ENCODE measurements around the gene ZNF516. TPM values are rescaled to one million over a fixed set of nuclear protein-coding genes. Genes with fewer than 3 reads are reported as not detected.

The ZNF516 gene
- total and polyA plus RNA-seq, 2 of the 13 experiments (the other 11 are each of a cell fraction or from before 2014, with no cell fraction given), result 16.6 to 18.7 TPM

- TF ChIP-seq ZNF230 (CRISPR knock-in tag; IDR thresholded peaks at IDR 0.05) (no peak), PPARG (CRISPR knock-in tag; conservative IDR thresholded peaks at IDR 0.05) (no peak), AHDC1 (CRISPR knock-in tag; IDR thresholded peaks at IDR 0.05; ENCODE audit: borderline replicate concordance) (no peak), IKZF4 (CRISPR knock-in tag; IDR thresholded peaks at IDR 0.05; ENCODE audit: borderline replicate concordance, low read depth, not compliant biosample characterization) (peak; percentile 29), ZNF44 (CRISPR knock-in tag; IDR thresholded peaks at IDR 0.05) (no peak), ZNF207 (IDR thresholded peaks at IDR 0.05; ENCODE audit: borderline replicate concordance) (no peak), ZNF781 (CRISPR knock-in tag; IDR thresholded peaks at IDR 0.05; ENCODE audit: borderline replicate concordance, not compliant biosample characterization) (no peak), ZNF766 (CRISPR knock-in tag; IDR thresholded peaks at IDR 0.05; ENCODE audit: borderline replicate concordance) (no peak), TSC22D2 (CRISPR knock-in tag; IDR thresholded peaks at IDR 0.05; ENCODE audit: borderline replicate concordance) (0 out of 2 replicates have a peak, but pooled peaks have one; percentile 6), TBL1XR1 (IDR thresholded peaks at IDR 0.05; ENCODE audit: borderline replicate concordance, low read length, partially characterized antibody) (no peak), GABPB1 (CRISPR knock-in tag; IDR thresholded peaks at IDR 0.05) (peak; percentile 54), ARNT (IDR thresholded peaks at IDR 0.05) (no peak), ZNF329 (CRISPR knock-in tag; IDR thresholded peaks at IDR 0.05; ENCODE audit: low read depth) (no peak), ZNF264 (CRISPR knock-in tag; IDR thresholded peaks at IDR 0.05) (no peak), ZNF790 (CRISPR knock-in tag; IDR thresholded peaks at IDR 0.05; ENCODE audit: borderline replicate concordance) (no peak), FOXK2 (IDR thresholded peaks at IDR 0.05) (no peak), POLR2AphosphoS2 (IDR thresholded peaks at IDR 0.05; ENCODE audit: low read depth, low read length) (no peak), ZNF235 (CRISPR knock-in tag; IDR thresholded peaks at IDR 0.05; ENCODE audit: borderline replicate concordance) (no peak), MAFK (conservative IDR thresholded peaks at IDR 0.05 in 1 of 2, IDR thresholded peaks at IDR 0.05 in 1 of 2; ENCODE audit: low read length in 2 of 2) (no peak), ZNF644 (CRISPR knock-in tag; IDR thresholded peaks at IDR 0.05; ENCODE audit: low read depth) (no peak), ARID3A (IDR thresholded peaks at IDR 0.05; ENCODE audit: low read depth, low read length) (no peak), JUND (CRISPR knock-in tag; IDR thresholded peaks at IDR 0.05) (no peak)
These were observed 3.0 kb downstream of the ZNF516 start (continued) for GRCh38 chr18:76491776-76492668.
